ENCODE measurements around the gene DENND1A.

- TF ChIP-seq CTCF (IDR thresholded peaks at IDR 0.05; ENCODE audit: insufficient read depth, low read length, poor library complexity, severe bottlenecking) (no peak), EZH2phosphoT487 (conservative IDR thresholded peaks at IDR 0.05; ENCODE audit: low read length) (no peak)
Observed at GRCh38 chr9:123470121-123470782, 459.7 kb downstream of the DENND1A start.

All from SU-DHL-6 (cell line).